ENCODE measurements around the gene RASAL2. TPM values are rescaled to one million over a fixed set of nuclear protein-coding genes. Genes with fewer than 3 reads are reported as not detected.

RASAL2 gene
- total and polyA plus RNA-seq, 2 of the 13 experiments (the other 11 are each of a cell fraction or from before 2014, with no cell fraction given) = 5.4 to 5.9 TPM

GRCh38 chr1:178498896-178499675 lies 405.2 kb downstream of the RASAL2 start (continued):
- TF ChIP-seq TEF (CRISPR knock-in tag; IDR thresholded peaks at IDR 0.05) = no peak
- TF ChIP-seq FOXK1 (CRISPR knock-in tag; IDR thresholded peaks at IDR 0.05; ENCODE audit: borderline replicate concordance, low read depth) = no peak
- TF ChIP-seq THAP8 (CRISPR knock-in tag; IDR thresholded peaks at IDR 0.05; ENCODE audit: borderline replicate concordance) = no peak
- TF ChIP-seq THAP7 (CRISPR knock-in tag; IDR thresholded peaks at IDR 0.05) = no peak

- no peak for DNase-seq (ENCODE audit: low spot score)
- peaks cover 9% of the 10 kb centered on the region; the same call in 1 of the 2 replicates for H3K4me1 ChIP-seq (ENCODE audit: insufficient read depth, low read length)
- H4K20me1 ChIP-seq (ENCODE audit: insufficient read depth, low read length) = no peaks in the 10 kb centered on the region
- no peak for FAIRE-seq
- peak; percentile 63 for ATAC-seq
- H3K36me3 ChIP-seq (replicated peaks in 1 of 2; ENCODE audit: control insufficient read depth in 1 of 2, insufficient read depth in 2 of 2, low read length in 2 of 2) = no peaks in the 10 kb centered on the region
- in situ Hi-C loops (cut with HindIII; ENCODE audit: extremely low pct_ligation_motif_present, low pct_unique_long_range_greater_than_20kb) (loop anchor here (10.0 kb wide), 1 partner anchor 205 kb away; no protein-coding TSS in a partner anchor), intact Hi-C loops (cut with micrococcal nuclease; ENCODE audit: unreplicated experiment) (loop anchor here (2.0 kb wide), 2 partner anchors 189 to 199 kb away; no protein-coding TSS in a partner anchor)
- CTCF ChIA-PET (ENCODE audit: low intra/inter-chr PET ratio, low total read pairs) = interaction anchor here (1.2 kb wide), 1 partner anchor 253 kb away, joined by 3 read pairs; no protein-coding TSS in a partner anchor
- no peak for TF ChIP-seq HNRNPUL1 (IDR thresholded peaks at IDR 0.05; ENCODE audit: low read depth, low read length)
- TF ChIP-seq NCOA1 (CRISPR knock-in tag; IDR thresholded peaks at IDR 0.05) = no peak
- TF ChIP-seq ZNF451 (CRISPR knock-in tag; IDR thresholded peaks at IDR 0.05) = no peak
- no peak for TF ChIP-seq ZEB1 (IDR thresholded peaks at IDR 0.05; ENCODE audit: insufficient replicate concordance, low read depth)
- TF ChIP-seq ZNF775 (CRISPR knock-in tag; IDR thresholded peaks at IDR 0.05; ENCODE audit: borderline replicate concordance) = no peak
- no peak for TF ChIP-seq ZNF20 (CRISPR knock-in tag; IDR thresholded peaks at IDR 0.05)
- TF ChIP-seq SPEN (CRISPR knock-in tag; IDR thresholded peaks at IDR 0.05; ENCODE audit: low read depth) = no peak
- TF ChIP-seq JDP2 (CRISPR knock-in tag; IDR thresholded peaks at IDR 0.05; ENCODE audit: borderline replicate concordance) = no peak
- no peak for TF ChIP-seq IKZF5 (CRISPR knock-in tag; IDR thresholded peaks at IDR 0.05)
- H3K27me3 ChIP-seq (ENCODE audit: control insufficient read depth in 1 of 2, insufficient read depth in 2 of 2, low read length in 2 of 2) = peaks cover 0 to 20% of the 10 kb centered on the region in 2 experiments; a peak in 3 of 5 replicates
- no TSS peak for BruUV-seq (replicated peaks)
- WGBS (ENCODE audit: low lambda C conversion rate) = 45% methylated on average over 11 of the region's 11 CpGs
- POLR2A ChIA-PET = no interaction called here
- H3K9me3 ChIP-seq (ENCODE audit: low read length) = no peaks in the 10 kb centered on the region
- H2AFZ ChIP-seq (ENCODE audit: low read length) = no peak overlapping the region
- H3K79me2 ChIP-seq (ENCODE audit: insufficient read depth, low read length) = no peaks in the 10 kb centered on the region
- peak overlapping the region in 1 of 3 experiments; percentile 23; a peak in 2 of 6 replicates for H3K4me3 ChIP-seq (replicated peaks in 1 of 3; ENCODE audit: insufficient read depth in 1 of 3, low read depth in 2 of 3, low read length in 3 of 3)
- peak overlapping the region; percentile 38 for H3K4me2 ChIP-seq (ENCODE audit: low read depth, low read length)
- no peak overlapping the region for H3K27ac ChIP-seq (ENCODE audit: extremely low read length, insufficient read depth, low read length)
- H3K9ac ChIP-seq (ENCODE audit: insufficient read depth, low read depth, low read length) = no peak overlapping the region
Observed at GRCh38 chr1:178500091-178500770, 406.3 kb downstream of the RASAL2 start.

All from HepG2 (cell line).